ENCODE data around the gene RPTOR.

Gene RPTOR

DNA sequence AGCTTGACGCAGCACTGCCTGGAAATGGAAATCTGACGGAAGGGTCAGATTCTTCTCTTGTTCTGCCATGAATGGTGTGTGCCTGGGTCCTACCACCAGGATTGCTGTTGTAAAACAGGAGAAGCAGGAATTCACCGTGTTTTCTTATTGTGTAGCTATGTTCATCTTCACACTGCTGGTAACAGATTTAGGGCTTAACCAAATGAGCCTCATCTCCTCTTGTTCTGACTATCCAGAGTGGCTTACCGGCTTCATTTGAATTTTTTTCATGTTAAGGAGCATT is 349.7 kb downstream of the RPTOR start:
- DNase-seq (ENCODE audit: low read depth in 4 of 4, low spot score in 1 of 4) = no peak

DNA sequence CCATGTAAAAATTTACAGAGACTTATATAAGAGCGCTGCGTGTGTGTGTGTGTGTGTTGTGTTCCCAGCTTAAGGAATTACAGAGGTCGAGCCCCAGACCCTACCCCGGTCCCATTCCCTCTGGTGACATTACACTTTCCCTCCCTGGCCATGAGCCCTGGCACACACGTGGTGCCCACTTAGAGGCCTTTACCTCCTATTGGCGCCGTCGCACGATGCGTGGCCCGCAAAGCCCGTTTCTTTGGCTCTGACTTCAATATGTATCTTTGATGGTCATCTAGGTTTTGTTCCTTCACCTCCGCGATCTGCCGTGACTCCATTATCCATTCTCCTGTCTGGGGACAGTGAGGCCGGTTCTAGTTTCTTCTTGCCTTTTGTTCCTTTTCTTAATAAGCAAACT is 350.1 kb downstream of the RPTOR start:
- no peak for DNase-seq (ENCODE audit: low read depth in 4 of 4, low spot score in 1 of 4)

DNA sequence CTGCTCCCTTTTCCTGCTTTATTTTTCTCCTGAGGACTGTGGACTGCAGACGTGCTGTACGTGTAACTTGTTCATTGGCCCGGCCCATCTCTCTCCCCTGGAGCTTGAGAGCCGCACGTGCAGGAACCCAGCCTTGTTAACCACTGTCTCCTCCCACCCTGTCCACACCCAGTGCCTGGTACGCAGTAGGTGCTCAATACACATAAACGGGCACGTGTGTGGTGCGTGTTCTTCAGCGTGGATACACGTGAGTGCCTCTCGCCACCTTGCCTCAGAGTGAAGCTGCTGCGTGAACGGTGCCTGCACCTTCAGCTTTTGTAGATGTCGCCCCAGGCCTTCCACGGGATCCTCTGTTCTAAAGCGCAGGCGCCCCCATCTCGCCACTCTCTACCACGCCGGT is 350.7 kb downstream of the RPTOR start:
- DNase-seq (ENCODE audit: low read depth in 4 of 4, low spot score in 1 of 4) = no peak

DNA sequence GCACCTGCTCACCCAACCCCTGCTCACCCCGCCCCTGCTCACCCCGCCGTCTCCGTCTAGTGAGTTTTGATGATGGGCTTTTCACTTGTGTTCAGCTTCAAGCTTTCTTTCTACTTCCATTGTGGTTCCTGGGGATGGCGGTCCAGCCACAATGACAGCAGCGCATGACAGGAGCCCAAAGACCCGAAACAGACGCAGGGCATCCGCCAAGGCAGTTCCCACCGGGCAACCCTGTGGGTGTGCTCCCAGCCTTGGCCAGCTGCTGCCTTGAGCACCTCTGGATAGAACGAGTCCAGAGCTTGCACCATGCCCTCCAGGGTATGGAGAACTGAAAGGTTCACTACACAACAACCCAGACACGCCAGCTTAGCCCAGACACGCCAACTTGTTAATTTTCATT is 354.1 kb downstream of the RPTOR start:
- DNase-seq (ENCODE audit: low read depth in 4 of 4, low spot score in 1 of 4) = no peak

DNA sequence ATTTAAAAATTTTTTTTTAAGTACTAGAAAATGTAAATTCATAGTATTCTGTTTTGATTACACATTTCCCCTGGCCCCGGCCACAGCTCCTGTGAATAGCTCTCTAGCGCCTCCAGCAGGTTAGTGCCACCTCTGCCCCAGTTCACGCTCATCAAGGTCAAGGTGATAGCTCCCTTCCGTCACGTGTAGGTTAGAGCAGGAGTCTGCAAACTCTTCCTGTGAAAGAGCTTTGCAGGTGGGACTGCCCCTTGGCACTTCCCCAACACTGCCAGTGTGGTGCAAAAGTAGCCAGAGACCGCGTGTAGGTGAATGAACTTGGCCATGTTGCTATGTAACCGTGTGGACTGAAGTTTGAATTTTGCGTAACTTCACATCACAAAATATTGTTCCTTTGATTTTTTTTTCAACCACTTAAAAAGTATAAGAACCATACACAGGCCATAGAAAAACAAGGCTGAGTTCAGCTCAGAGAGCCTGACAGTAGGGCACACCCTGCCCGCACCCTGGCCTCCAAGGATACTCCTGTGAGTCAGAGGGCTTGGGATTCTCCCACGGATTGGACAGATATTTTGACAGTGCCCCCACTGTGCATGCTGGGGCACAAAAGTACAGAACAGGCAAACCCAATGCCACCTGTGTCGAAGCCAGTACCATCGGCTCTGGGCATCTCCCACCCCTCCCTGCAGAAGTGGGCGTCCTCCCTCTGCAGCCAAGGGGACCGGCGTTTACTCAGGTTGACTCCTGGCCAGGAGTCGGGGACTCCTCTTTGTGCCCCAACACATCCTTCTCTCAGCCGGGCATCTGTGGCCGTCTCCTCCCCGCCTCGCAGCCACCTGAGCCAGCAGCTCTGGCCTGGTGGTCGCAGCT is 355.0 kb downstream of the RPTOR start:
- DNase-seq (ENCODE audit: low read depth in 4 of 4, low spot score in 1 of 4) = peak; percentile 69 to 74 (median 72)

DNA sequence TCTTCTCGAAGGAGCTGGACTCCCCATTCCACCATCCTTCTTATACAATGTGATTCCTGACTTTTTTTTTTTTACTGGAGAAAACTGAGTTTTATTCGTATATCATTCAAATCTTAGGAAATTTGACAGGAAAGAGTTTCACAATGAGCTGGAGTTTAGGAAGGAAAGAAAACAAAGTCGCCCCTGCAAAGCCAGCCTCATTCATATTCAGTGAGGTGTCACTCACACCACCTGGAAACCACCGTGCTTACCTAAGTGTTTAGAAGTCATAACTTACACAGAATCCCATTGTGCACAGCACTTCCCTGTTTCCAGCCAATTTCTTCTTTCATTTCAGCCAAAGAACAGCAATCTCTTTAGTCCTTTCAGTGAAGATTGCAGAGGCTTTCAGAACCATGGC is 356.7 kb downstream of the RPTOR start:
- no peak for DNase-seq (ENCODE audit: low read depth in 4 of 4, low spot score in 1 of 4)

DNA sequence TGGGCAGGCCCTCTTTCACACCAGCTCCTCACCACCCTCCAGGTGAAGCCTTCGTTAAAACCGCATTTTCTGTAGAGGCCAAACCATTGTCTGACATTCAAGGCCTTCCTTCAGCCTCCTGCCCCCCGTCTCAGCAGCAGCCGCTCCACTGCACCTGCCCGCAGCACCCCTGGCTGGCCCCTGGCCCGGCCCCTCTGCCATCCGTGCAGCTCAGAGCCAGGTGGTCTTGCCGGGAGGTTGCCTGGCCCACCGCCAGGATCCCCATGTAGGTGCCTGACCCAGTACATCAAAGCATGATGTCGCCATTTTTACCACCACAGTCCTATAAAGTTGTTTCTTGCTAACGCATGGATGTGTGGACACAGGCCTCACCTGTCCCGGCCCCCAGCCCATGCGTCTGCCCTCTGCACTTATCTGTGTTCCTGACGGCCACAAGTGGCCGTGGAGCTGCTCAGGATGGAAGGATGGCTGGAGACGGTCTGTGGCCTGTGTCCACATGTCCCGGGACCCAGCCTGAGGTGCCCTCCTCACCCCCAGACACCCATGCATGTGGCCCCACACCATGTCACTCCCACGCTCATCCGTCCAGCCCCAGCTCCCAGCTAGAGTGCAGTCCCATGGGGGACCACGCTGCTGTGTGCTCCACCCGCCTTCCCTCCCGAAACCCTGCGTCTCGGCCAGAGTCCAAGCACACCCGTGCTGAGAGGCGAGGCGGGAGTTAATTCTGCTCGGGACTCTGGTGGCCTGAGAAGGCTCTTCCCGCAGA is 357.7 kb downstream of the RPTOR start:
- no peak for DNase-seq (ENCODE audit: low read depth in 4 of 4, low spot score in 1 of 4)

DNA sequence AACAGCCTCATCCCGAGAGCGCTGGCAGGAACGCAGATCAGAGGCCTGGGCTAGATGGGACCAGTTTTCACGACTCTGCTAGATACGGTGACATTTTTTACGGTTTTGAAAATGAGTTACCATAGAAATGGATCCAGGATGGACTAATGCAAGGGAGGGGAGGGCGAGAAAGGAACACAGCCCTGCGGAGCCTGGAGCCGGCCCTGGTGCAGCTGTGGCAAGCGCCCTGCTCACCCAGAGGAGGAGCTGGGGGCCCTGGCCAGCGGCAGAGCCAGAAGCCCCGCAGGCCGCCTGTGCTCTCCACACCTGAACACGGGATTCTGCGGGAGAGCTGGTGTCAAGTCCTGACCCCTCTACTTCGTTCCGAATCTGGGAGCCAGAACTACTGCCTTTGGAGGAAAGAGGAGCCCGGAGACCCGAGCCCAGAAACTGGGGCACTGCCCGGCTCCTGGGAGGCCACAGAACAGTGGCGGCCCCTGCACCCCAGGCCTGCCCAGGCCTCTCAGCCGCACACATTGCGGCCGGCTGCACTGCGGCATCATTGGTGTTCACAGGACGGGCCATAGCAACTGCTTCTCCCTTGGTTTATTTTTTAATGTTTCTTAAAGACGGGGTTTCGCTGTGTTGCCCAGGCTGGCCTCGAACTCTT is 358.4 kb downstream of the RPTOR start:
- DNase-seq (ENCODE audit: low read depth in 4 of 4, low spot score in 1 of 4) = no peak

DNA sequence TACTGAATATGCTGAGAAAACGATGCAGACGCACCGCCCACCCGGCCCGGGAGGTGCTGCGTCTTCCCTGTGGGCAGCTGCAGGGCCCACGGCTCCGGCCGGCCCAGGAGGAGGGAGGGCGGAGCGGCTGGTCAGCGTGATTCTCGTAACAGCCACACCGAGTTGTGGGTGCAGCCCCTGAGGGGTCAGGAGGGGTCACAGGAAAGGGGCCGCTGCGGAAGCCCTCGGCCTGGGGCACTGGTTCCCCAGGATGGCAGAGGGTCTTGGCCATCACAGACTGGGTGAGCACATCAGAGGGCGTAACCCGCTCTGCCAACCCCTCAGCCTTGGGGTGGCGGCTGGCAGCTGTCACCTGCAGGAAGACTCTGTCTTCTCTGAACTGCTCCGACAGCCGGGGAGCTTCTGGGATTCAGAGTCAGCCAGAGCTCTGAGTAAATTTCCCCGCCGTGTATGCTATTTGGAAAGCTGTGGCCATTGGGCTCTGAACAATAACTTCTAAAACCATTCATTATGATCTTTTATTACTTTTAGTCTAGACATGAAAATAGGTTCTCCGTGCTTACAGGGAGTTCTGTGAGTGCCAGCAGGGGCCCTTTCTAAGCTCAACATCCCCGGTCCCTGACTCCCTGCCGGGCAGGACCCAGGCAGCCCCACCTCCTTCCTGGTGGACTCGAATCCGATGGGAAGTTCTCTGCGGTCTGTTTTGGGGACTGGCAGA is 359.6 kb downstream of the RPTOR start:
- no peak for DNase-seq (ENCODE audit: low read depth in 4 of 4, low spot score in 1 of 4)

DNA sequence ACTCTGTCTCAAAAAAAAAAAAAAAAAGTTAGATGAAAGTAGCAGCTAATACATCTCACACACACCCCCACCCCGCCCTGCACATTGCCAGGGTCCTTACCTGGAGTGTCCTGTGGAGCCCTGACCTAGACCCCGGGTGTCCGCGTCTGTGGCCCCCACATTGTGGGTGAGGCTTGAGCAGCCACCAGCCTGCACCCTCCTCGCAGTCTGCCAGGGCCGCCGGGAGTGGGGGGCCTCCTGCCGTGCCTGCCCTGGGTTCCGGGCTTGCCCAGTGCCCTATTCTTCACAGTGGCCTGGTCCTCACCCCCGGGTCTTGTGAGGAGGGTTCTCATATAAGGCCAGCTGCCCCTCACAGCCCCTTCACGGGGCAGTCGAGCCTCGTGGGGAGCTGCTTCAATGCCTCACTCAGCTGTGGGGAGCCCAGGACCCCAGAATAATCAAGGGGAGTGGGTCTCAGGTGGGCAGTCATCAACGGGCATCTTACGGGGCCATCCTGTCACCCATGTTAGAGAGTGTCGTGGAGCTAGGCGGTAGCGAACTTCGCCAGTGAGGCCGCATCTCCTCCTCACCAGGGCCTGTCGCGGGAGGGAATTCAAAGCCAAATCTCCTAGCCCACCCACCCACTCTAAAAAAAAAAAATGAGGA is 361.1 kb downstream of the RPTOR start:
- no peak for DNase-seq (ENCODE audit: low read depth in 4 of 4, low spot score in 1 of 4)

DNA sequence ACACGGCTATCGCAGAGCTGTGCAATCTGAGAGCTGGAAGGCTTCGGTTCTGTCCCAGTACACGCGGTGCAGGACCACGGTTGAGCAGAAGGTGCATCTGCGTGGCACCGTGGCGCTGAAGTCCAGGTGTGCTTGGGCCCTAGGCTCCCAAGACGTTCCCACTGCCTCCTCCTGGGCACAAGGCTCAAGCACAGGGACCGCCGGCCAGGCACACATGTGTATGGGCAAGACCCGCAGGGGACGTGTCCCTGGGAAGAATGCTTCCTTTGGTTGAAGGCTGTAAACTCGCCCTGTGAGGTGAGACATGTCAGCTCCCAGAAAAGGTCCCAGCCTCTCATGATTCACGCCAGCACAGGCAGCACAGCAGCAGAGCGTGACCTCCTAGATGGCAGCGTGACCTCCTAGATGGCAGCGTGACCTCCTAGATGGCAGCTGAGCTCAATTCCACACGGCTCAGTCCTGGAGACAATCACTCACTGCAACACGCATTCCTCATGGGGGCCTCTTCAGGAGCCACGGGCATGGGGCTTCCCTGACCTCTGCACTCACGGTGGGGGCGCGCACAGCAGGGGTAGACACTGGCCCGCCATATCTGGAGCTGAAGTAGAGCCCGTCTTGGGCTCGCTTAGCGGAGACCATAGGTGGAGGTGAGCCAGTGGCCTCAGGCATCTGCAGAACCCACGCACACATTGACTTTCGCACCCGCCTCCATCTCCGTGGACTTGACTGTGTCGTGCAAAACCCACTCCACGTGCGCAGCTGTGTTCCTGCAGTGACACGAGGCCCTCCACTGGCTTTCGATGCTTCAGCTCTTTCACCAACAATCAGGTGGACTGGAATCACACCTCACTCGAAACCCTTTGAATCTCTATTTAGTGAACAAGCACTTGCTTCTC is 362.0 kb downstream of the RPTOR start:
- no peak for DNase-seq (ENCODE audit: low read depth in 4 of 4, low spot score in 1 of 4)

DNA sequence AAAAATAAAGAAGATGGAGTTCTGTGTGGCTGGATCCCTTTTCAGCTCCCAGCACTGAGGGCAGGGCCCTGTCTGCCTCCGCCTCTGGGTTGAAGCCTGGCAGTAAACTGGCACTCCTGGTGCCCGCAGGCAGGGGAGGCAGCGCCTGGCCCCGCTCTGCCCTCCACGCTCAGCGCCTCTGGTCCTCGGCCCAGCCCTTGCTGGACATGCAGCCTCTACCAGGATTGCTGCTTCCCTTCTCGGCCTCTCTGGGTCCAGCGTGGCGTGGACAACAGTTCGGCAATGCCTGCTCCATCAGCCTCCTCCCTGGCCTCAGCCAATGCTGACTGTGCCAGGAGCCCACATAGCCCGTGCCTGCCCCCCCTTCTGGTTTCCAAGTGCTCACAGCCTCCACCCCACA is 362.6 kb downstream of the RPTOR start:
- no peak for DNase-seq (ENCODE audit: low read depth in 4 of 4, low spot score in 1 of 4)

DNA sequence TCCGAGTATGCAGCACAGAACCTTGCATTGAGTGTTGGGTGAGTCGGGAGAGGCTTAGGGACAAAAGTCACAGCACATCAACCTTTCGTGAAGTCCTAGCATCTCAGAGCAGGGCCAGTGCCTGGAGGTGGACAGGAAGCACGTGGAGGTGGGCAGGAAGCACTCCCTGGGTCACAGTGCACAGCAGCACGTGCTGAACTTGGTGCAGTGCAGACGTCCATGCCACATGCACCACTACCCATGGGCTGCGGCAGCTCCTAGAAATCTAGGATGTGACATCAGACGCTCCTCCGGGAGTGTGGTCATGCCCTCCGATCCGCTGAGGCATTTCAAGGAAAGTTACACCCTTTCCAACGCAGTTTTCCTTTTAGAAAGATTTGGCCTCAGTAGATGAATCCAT is 363.6 kb downstream of the RPTOR start:
- no peak for DNase-seq (ENCODE audit: low read depth in 4 of 4, low spot score in 1 of 4)

DNA sequence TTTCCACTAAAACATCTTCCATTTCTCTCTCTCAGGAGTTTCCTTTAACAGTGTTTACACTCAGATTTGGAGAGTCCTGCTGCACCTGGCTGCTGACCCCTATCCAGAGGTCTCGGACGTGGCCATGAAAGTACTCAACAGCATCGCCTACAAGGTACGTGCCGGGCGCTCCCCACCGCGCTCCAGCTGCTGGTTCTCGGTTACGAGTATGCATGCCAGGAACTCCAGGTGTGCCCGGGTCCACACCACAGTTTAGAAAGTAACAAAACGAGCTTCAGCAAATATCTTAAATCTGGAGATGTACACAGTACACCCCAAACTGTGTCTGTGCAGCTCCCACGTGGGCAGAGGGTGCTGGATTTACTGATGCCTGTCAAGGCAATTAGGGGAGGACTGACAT is 364.1 kb downstream of the RPTOR start:
- DNase-seq (ENCODE audit: low read depth in 4 of 4, low spot score in 1 of 4) = no peak

DNA sequence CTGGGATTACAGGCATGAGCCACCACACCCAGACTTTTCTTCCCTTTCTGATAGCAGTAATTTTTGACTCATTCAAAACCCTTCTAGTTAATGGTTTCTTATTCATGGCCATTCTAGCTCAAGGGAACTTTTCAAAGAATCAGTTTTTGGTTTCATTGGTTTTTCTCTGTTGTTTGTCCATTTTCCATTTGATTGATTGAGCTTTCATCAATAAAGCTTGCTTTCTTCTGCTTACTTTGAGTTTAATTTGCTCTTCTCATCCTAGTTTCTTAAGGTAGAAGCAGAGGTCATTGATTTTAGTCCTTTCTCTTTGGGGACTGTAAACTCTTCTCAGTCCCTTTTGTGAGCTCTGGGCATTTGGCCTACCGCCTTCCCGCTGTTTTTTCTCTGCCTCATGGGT is 365.0 kb downstream of the RPTOR start:
- DNase-seq (ENCODE audit: low read depth in 4 of 4, low spot score in 1 of 4) = no peak

DNA sequence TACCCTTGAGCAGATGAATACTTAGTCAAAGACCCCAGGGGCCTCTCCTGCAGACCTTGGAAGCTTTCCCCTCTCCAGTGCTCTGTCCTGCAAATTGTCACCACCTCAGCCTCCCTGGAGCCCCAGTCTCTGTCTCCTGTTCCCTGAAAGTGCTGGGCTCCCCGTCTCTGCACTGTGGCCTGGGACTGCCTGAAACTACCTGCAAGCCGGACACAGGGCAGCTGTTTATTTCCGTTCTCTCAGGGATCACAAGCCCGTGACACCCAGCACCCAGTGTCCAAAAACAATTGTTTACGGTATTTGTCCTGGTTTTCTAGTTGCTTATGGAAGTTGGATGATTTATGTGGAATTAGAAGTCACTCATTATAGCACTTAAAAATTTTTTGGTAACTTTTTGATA is 365.4 kb downstream of the RPTOR start:
- no peak for DNase-seq (ENCODE audit: low read depth in 4 of 4, low spot score in 1 of 4)

DNA sequence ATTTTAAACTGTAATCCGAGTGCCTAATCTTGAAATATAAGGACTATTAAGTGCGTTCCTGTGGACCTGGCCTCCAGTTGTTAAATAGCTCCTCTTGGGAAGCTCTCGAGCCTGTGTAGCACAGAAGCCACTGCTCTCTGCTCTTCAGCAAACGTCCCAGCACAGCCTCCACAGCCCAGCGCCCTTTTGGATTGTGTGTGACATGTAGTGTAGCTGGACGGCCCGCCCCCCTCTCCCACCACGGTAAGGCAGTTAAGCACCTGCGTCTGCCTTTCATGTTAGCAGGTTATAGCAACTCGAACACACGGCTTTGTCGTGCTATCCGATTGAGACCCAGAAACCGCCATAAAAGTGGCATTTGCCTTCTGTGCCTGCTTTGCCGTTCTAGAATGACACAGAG is 367.8 kb downstream of the RPTOR start:
- DNase-seq (ENCODE audit: low read depth in 4 of 4, low spot score in 1 of 4) = no peak

DNA sequence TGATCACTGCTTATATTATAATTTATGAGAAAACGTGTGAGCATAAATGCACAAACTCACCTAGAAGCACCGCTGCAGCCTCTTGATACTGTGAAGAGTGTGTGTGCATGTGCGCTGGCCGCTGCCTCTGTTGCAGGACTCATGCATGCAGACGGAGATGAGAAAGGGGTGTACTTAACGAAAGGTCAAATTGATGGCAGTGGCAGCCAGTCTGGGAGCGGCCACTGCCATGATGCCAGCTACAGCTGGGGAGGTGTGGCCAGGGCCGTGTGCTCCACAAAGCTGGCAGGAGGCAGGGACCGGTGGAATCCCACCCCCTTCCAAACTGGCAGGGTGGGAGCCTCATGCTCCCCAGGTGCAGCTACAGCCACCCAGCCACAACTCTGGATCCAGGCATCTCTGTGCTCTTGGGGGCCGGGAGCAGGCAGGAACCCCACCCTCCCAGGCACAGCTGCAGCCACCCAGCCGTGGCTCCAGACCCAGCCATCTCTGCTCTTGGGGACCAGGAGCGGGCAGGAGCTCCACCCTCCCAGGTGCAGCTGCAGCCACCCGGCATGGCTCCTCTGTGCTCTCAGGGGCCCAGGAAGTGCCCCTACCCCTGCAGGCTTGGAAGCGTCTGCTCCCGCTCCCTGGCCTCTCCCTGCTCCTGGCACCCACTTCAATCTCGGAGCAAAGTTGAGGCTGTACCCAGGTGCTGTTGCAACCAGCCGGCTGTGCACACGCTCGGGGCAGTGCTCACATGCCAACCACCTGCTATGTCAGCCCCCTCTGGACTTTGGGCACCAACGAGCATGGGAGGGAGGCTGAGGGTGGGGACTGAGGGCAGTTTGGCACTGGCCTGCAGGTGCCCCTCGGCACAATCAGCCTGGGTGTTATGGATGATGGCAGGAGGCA is 369.5 kb downstream of the RPTOR start:
- DNase-seq (ENCODE audit: low read depth in 4 of 4, low spot score in 1 of 4) = no peak

DNA sequence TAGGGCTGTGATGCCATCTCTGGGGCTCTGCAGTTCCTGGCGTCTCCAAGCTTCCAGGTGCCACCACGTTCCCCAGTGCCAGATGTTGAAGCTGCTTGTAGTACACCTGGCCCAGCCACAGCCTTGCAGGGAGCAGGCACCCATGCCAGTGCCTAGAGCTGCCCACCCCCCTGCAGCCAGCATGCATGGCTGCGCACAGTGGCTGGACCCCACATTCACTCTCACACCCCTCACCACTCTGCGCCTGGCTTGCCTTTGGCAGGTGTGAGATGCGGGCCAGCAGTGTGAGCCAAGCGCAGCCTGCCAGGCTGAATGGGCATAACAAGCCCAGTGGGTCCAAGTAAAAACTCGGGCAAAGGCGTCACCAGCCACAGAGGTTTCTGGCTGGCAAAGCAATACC is 371.6 kb downstream of the RPTOR start:
- DNase-seq (ENCODE audit: low read depth in 4 of 4, low spot score in 1 of 4) = no peak

All from stimulated activated CD4-positive, alpha-beta T cell treated with anti-CD3 and anti-CD28 coated beads, Interleukin-1b, Interleukin-23, amount 100 ng/mL, for 24 hours (primary cell).